Measurements from ENCODE around the gene SMTNL2.
"Not testable (repeated sequence)": the region's sequence is repeated elsewhere in the genome, so short reads cannot be mapped to it uniquely, and the experiment has no call there.

Gene SMTNL2

DNA sequence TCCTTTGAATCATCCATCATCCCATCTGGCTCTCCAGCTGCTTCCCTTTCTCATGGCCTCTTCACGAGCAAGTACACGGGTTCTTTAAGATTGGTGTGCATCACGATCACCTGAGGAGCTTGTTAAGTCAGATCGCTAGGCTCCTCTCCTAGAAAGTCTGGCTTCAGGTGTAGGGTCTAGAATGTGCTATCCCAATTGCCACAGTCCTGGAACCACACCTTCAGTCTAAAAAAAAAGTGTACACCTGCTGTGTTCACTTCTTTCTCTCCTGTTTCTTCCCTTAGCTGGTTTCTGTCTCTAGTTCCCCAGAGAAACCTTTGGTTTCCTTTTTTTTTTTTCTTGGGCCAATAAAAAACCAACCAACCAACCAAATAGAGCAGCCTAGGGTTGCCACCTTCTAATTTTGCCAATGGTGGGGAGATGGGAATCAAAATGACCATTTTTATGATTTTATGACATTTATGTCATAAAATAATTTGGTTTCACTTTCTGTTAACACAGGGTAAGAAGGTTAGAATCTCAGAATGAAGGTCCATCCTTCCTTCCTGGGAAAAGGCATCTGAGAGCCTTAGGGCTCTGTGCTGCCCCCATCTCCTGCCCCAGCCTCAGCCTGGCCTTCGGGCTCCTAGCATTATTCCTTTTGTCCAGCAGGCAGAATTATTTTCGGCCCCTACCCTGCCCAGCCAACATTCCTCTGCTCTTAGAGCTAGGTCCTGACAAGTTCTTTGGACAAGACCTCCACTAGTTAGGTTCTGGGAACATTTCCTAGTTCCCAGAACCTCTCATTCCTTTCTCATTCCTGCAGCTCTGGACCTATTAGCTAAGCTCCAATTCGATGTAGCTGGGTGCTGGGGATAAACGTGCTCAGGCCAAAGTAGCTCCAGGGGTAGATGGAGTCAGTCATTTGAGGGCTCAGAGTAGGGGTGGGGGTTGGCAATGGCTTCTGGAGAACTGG is 22.0 kb upstream of the SMTNL2 start:
- DNase-seq = no peak

DNA sequence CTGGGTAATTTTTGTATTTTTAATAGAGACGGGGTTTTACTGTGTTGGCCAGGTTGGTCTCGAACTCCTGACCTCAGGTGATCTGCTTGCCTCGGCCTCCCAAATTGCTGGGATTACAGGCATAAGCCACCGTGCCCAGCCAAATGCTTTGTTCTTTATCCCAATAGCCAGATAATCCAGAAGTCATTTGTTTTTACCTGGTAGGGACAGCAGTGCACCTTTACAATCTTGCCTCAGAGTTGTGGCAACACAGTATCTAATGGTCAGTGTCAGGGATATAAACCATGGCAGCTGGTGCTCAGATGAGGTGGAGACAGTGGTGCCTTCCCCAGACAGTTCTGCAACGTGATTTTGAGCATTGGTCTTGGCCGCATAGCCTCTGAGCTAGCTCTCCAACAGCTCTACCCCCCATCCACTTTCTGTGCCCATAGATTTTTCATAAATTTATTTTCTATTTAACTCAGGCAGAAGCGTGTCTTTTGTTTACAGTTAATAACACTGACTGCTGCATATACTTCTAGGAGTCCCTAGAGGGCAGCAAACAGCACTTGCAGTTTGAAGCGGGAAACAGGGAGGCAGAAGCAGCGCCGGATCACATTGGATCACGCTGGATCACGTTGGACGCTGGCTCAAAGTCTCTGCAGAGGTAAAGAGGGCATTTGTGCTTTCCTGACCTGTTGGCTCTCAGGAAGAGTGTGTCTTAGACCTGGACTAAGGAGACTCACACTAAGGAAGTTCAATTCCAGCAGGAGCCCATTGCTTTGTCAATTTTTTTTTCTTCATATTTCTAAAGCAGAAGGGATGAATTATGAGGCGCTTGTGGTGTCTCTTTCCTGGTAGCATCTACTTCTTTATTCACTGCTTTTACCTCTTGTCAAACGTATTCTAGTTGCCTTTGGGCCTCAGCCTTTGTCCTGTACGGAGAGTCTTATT is 18.9 kb upstream of the SMTNL2 start:
- DNase-seq = peak; percentile 1

DNA sequence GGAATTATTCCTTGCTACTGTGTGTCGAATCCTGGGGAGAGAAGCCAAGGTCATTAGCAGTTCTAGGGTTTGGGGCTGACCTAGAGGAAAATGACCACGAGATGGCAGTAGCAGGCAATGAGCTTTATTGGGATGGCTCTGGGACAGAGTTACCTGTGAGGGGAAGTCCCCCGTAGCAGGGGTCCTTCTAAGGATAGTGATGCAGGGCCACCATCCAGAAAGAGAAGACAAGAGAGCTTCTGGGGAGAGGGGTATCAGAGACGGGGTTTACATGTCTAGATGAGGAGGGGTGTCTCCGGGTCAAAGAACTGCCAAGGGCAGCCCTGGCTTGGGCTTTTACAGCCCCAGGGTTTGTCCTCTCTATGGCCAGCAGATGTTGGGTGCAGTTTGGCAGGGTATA is 17.5 kb upstream of the SMTNL2 start:
- peak; percentile 1 for DNase-seq

DNA sequence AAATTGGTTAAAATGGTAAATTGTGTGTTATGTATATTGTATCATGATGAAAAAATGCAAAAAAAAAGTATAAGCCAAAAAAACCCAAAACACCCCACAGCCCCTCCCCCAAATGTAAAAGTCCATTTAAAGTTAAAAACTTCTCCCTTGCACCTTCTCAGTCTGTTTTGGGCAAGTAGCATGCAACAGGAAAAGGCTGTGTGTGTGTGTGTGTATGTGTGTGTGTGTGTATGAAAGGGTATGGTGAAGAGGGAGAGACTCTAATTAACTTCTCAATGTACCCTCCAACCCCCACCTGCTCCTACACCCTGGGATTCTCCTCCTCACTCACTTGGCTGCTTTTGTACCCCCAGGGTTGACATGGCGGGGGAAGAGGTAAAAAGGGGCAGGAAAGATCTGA is 14.7 kb upstream of the SMTNL2 start:
- no peak for DNase-seq

DNA sequence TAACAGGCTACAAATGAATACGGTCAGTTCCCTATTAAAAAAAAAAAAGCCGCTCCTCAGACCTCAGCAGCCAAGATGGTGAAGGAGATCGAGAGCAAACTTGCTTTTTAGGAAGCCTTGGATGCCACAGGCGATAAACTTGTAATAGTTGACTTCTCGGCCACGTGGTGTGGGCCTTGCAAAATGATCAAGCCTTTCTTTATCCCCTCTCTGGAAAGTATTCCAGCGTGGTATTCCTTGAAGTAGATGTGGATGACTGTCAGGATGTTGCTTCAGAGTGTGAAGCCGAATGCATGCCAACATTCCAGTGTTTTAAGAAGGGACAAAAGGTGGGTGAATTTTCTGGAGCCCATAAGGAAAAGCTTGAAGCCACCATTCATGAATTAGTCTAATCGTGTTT is 12.2 kb upstream of the SMTNL2 start:
- no peak for DNase-seq

DNA sequence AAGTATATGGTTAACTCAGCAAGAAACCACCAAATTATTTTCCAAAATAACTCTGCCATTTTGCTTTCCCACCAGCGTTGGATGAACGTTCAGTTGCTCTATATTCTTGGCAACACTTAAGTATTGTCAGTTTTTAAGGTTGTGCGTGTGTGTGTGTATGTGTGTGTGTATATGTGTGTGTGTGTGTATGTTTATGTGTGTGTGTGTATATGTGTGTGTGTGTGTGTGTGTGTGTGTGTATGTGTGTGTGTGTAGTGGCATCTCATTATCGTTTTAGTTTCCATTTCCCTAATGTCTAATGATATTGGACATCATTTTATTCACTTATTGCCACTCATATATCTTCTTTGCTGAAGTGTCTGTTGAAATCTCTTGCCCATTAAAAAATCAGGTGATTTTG is 11.2 kb upstream of the SMTNL2 start:
- no peak for DNase-seq

DNA sequence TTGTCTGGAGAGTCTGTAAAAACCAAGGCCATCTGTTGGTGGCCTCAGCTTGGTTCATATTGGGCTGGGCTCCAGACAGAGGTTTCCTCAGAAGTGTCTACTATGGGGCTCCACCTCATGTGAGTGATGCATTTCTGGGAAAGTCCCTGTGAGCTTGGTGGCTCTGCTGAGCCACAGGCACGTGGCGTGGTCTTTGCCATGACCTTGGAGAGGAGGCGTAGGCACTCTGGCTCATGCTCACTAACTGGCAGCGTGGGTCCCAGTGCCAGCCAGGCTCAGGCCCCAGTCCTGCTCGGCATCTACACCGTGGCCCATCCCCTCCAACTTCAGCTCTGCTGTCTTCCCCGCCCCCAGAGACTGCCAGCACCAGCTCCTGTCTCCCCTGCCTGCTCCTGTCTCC is 10.7 kb upstream of the SMTNL2 start:
- DNase-seq = no peak

DNA sequence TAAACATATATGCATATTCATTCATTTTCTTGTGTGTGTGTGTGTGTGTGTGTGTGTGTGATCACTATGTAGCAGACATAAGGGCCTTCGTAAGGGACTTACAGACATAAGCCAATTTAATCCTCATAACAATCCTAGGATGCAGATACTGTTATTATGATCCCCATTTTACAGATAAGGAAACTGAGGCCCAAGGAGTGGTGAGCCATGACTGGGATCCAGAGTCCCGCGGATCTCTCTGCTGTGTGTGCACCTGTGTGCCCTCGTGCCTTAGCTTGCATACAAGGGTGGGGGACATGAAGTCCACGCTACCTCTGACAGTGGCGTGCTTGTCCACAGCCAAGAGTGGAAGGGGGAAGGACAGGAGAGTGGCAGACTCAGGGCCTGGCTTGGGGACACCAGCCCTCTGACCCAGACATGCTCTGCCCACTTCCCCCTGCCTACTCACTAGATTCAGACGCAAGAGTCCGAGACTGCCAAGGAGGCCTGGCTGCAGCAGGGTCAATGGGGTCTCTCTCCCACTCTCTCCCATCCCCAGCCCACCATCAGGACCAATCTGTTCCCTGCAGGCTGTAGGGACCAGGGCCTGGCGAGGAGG is 9.8 kb upstream of the SMTNL2 start:
- no peak for DNase-seq

DNA sequence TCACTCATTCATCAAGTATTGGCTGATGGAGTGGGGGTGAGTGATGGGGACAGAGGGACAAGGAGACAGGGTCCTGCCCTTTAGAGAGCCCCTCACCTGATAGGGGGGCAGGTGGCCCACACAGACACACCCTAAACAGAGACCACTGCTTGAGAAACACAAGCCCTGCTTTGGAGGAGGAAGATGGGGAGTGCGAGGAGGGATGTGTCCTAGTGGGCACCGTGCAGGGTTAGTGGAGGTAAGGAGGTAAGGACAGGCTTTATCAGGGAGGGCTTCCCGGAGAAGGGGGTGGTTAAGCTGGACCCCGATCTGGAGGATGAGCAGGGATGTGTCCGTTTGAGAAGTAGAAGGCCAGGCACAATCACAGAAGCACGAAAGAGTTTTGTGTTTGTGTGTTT is 8.2 kb upstream of the SMTNL2 start:
- no peak for DNase-seq

DNA sequence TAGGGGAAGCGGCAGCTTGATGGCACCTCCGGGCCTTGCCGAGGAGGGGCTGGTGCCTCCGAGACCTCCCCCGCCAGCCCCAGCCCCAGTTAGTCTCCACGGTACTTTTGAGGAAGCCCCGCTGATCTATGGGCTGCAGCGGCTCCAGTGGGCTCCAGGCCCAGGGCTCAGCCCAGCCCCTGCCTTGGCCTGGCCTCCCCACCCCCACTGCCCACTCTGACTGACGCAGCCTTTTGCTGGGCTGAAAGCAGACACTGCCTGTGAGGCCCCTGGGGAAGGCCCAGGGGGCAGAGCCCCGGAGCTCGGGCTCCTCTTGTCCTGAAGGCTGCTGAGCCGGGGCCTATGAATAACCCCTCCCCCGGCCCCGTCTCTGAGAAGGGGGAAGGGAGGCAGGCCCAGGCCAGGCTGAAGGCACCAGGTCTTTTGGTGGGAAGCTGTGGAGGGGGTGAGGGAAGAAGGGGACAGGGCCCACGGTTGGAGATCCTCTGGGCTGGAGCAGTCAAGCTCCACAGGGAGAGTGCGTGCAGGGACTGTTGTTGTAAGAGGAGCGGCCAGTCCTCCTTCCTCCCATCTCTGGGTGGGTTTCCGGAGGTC is 7.5 kb upstream of the SMTNL2 start:
- DNase-seq = no peak

DNA sequence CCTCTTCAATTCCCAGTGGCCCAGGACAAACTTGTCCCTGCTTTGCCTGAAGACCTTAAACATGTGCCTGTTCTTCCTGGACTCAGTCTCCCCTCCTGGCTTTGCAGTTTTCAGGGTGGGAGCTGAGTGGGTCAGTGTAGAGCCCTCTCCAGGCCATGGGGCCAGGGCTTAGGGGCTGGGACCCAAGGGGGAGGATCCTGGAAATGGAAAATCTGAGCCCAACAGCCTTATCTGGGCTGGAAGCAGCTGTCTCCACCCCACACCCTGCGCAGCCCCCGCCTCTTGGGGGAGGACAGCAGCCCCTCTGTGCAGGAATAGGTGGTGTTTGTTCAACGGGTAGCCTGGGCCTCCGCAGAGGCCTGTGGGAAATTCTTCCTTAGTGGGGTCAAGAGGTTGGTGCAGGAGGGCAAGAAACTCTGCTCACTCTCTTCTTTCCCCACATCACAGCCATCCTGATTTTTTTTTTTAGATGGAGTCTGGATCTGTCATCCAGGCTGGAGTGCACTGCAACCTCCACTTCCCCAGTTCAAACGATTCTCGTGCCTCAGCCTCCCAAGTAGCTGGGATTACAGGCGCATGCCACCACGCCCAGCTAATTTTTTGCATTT is 6.8 kb upstream of the SMTNL2 start:
- DNase-seq = no peak

DNA sequence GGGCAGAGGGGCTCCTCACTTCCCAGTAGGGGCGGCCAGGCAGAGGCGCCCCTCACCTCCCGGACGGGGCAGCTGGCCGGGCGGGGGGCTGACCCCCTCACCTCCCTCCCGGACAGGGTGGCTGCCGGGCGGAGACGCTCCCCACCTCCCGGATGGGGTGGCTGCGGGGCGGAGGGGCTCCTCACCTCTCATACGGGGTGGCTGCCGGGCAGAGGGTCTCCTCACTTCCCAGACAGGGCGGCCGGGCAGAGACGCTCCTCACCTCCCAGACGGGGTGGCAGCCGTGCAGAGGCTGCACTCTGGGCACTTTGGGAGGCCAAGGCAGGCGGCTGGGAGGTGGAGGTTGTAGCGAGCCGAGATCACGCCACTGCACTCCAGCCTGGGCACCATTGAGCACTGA is 6.0 kb upstream of the SMTNL2 start:
- DNase-seq = not testable (repeated sequence)

DNA sequence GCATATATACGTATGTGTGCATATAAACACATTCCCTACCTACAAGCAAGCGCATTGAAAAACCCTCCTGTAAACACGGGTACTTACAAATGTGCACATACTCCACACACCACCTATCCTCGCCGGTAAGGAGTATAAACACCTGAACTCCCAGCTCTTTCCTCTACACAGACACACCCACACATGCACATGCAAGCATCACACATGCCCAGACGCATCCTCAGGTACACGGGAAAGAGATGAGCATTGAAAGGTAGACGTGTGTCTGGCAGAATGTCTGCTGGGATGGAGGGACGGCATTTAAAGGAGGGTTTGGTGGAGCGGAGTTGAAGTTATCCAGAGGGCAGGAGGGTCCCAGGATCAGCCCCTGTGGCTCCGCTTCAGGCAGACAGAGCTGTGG is 4.7 kb upstream of the SMTNL2 start:
- DNase-seq = no peak

DNA sequence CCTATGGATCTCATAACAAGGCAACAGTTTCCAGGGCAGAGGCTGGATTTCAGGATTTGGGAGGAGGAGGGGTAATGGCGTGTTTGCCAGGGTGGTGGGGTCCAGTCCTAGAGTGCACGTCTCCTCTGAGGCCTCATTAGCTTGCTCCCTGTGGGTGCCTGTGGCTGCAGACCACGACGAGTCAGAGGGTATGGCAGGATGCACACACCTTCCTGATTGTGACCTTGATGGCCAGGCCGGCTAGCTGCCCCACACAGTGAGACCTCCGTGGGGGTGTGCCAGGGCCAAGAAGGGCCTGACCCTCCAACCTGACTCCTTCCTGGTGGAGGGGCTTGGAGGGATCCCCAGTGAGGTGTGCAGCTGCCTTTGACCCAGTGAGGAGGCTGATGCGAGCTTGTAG is 4.0 kb upstream of the SMTNL2 start:
- DNase-seq = no peak

DNA sequence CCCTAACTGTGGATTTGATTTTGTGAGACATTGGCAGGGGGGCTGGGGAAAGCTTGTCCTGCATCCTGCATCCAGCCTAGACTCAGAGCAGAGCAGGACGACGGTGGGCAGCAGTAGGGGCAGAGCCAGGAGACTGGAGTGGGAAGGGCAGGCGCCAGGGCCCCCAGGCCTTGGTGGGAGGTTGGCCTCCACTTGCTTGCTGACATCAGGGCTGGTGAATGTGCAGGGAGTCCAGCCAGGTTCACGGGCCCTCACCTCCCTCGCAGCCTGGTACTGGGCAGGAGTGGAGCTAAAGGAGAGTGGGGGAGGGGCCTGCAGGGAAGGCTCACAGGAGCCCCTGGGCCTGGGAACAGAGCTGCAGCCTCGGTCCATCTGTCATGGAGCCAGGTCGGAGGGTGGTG is 2.2 kb upstream of the SMTNL2 start:
- DNase-seq = no peak

DNA sequence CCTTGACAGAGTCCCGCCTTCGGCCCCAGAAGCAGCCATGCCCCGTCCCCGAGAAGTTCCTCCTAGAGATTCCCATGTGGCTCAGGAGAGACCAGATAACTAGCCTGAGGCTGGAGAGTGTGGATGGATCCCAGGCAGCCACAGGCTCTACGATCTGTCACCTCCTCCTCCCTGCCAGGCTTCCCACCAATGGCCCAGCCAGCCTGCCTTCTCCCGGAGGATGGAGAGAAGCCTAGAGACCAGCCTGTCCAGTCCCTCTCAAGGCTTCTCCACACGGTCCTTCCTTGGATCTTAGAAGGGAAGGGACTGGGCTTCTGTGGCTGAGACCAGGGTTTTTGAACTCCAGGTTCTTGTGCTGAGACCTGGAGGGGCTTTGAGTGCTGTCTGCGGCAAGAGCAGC is 1.6 kb upstream of the SMTNL2 start:
- DNase-seq = no peak

DNA sequence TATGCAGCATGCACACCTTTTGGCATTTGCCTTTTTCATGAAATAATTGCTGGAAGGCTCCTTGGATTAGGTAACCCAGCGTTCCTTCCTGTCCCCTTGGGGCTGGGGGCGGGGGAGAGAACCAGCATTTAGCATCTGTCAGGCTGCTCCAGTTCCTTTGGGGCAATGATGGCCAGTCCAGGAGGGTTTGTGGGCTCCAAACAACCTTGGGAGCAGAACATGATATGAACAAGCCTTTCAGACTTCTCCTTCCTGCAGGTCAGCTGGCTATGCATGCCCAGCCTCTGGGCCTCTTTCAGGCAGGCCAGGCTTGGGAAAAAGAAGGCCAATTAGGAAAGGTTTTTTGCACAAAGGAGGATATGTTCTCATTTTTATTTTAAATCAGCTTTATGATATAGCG is 1.1 kb upstream of the SMTNL2 start:
- no peak for DNase-seq

DNA sequence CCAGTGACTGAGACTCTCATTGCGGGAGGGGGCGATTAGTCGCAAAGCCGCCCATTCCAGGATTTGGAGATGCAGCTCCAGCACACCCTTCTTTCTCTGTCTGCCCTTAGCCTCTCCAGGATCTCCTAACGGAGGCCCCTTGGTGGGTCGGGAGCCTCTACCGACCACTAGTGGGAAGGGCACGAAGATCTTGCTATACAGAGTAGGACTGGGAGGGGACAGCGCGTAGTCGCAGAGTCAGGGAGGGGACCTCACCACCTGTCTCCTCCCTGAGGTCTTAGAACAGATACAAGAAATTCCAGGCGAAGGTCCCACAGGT is 588 bp upstream of the SMTNL2 start:
- DNase-seq = no peak

DNA sequence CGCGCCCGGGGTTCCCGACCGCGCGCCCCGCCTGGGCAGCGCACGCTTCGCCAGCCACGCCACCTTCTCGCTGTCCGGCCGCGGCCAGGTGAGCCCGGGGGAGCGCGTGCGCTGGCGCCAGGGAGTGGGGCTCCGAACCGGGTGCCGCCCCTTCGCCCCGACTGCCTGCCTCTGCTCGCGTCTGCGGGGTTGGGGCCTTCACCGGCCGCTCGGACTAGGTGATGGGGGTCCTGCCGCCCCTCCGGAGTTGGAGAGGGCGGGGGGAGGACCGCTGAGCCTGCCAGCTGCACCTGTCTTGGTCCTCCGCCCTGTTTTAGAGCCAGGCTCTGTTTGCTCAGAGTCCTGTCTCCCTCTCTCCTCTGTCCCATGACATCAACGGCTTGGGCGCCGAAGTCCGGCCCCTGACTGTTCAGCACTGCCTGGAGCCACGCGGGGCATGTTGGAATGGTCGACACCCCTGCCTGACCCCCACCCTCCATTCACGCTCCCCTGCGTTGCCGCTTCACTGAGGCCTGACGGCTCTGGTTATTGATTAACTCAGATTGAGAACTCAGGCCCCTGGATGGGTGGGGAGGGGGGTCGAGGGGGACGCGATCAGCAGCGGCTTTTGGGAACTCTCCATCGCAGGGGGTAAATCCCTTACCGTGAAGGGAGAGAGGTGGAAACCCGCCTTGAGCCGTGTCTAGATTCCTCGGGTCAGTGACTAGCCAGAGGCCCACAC is 748 bp downstream of the SMTNL2 start:
- DNase-seq = no peak

DNA sequence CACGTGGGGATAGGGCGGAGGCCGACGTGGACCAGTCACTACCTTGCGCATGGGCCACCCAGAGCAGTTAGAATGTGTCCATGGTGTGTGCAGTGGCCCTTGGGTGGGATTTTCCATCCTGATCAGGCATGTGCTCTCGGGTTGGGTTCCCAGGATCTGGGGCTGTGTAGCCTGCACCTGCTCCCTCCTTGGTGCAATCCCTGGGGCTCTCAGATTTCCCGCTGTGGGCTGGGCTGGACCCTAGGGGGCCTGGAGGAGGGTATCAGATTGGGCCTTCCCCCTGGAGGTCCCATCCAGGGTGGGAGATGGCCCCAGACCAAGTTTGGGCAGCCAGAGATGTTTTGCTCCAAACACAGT is 1.3 kb downstream of the SMTNL2 start:
- DNase-seq = no peak

DNA sequence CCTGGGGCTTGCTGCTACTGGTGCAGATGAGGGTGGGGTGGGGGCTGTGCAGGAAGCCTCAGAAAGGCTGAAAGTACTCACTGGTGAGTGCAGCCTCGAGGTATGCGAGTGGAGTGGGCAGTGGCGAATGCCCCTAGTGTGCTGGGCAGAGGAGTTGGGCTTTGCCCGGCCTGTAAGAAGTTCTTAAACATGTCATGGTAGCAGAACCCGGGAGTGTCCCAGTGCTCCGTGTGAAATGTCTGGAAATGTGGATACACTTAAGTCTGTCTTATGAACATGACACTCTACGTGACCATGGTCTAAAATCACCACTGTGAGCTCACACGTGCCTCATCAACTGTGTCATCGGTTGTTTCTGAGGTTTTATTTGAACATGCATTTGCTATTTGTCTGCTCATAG is 1.7 kb downstream of the SMTNL2 start:
- no peak for DNase-seq

DNA sequence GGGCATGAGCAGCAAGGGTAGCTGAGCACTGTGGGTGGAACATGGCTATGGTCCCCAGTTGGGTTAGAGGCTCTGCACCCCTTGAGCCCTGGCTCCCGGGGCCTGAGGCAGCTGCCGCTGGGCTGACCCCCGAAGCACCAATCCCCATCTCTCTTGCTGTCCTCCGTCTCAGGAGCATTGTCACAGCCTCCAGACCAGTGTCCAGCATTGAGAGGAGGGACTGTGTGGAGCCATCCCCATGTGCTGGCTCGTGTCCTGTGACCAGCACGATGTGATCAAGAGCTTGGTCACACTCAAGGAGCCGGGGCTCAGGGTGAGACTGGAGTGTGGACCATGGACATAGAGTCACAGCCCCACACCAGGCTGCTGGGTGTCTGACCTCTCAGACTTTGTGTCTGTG is 2.9 kb downstream of the SMTNL2 start:
- DNase-seq = no peak
